GM18505 (cell line): ENCODE measurements around the gene DDN.

ENCODE experiments used
- ATAC-seq: cut with Tn5 transposase; IDR thresholded peaks from one replicate; pipeline ENCODE4 v1.9.1; 2021; ENCODE audit not compliant: unreplicated experiment
- POLR2A ChIP-seq: IDR thresholded peaks from 4 replicates; pipeline ENCODE4 v1.6.1; 2011; ENCODE audit warnings: borderline replicate concordance; ENCODE audit not compliant: insufficient read depth, insufficient read length; ENCODE audit errors: extremely low read depth

Gene DDN

DNA sequence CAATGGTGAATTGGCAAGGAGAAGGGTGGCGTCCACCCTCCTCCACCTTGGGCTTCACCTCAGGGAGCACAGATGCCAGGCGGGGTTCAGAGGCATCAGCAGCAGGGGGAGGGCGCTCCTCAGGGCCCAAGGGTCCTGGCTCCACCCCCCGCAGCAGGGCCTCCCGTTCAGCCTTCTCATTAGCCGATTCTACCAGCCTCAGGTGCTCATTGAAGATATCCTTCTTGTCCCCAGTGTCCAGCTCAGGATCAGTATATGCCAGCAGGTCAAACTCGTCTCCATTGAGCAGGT is 38.7 kb upstream of the DDN start:
- no peak for TF ChIP-seq POLR2A
- no peak for ATAC-seq

DNA sequence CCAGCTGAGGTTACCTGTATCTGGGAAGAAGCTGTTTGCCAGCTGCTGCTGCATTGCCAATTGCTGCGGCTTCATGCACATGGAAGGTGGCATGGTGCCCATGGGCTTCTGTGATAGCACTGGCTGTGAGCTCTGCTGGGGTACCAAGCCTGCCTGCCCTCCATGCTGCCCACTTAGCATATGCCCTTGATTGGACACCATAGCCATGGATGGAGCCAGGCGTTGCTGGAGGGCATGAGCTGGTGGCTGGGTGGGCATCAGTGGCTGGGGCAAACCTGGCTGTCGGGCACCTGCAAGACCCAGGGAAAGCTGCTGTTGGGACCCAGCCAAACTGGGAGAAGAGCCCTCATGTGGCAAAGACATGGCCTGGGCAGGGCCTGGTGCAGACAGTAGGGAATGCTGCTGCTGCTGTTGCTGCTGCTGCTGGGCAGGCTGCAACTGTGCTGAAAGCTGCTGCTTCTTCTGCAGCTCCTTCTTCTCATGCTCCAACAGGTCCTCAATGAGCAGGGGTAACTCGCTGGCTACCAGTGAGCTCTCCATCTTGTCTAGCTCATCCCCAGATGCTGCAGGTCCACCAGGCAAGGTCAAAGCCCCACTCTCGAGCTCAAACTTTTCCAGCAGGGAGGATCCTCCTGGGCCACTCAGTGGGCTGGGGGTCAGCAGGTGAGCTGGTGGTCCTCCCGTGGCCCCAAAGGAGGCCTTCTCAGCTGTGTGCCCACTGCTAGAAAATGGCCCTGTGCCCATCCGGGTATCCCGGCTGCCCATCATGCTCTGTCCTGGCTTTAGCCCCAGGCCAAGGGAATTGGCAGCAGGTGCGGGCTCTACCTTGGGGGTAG is 38.2 kb upstream of the DDN start:
- no peak for ATAC-seq

DNA sequence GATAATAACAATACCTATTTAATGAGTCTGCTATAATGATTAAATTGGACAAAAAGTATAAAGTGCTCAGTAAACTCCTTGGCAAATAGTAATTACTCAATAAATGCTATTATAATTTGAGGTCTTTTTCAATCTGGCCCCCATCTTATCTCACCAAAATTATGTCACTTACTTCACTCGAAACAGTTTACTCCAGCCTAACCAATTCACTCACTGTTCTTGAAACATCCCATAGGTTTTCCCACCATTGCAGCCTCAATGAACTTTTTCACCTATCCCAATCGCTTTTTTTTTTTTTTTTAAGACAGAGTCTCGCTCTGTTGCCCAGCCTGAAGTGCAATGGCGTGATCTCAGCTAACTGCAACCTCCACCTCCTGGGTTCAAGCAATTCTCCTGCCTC is 36.9 kb upstream of the DDN start:
- TF ChIP-seq POLR2A: no peak
- no peak for ATAC-seq

More for the DNA sequence above, 38.2 kb upstream of the DDN start:
- no peak for TF ChIP-seq POLR2A

DNA sequence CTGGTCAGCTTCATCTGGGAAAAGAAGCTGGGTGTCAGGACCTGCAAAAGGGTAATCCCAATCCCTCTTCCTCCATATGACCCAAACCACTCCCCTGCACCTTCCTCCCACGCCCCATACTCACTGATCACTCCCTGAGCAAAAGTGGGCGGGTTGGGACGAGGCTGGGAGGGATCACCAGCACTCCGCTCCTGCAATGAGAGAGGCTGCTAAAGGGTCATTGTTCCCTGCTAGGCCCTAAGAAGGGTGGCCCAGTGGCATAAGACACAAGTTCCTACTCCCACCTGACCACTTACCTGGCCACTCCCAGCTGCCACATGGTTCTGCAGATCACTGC is 35.1 kb upstream of the DDN start:
- ATAC-seq: no peak
- no peak for TF ChIP-seq POLR2A

DNA sequence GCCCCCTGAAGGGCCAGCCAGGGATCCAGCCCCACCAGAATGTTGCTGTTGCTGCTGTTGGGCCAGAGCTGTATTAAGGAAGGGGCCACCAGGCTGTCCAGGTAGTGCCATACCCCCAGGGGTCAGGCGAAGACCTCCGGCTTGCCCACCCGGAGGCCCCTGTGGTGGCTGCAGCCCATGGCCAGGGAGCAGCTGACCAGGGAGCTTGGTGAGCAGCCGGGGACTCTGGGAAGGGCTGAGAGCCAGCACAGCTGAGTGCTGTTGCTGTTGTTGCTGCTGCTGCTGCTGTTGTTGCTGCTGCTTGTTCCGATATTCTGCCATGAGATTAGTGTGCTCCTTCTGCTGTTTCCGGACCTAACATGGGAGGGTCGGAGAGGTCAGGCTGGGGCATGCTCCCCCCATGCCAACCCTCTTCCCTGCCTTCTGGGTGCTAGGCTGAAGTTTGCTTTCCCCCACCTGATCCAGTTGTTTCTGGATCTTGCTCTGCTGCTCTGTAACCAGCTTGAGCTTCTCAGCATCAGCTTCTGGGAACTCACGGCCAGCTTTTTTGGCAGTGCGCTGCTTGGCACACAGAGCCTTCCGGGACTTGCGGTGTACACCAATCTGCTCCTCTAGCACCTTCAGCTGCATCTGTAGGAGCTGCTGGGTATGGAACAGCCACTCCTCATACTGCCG is 34.6 kb upstream of the DDN start:
- no peak for ATAC-seq
- peak; percentile 13 for TF ChIP-seq POLR2A

DNA sequence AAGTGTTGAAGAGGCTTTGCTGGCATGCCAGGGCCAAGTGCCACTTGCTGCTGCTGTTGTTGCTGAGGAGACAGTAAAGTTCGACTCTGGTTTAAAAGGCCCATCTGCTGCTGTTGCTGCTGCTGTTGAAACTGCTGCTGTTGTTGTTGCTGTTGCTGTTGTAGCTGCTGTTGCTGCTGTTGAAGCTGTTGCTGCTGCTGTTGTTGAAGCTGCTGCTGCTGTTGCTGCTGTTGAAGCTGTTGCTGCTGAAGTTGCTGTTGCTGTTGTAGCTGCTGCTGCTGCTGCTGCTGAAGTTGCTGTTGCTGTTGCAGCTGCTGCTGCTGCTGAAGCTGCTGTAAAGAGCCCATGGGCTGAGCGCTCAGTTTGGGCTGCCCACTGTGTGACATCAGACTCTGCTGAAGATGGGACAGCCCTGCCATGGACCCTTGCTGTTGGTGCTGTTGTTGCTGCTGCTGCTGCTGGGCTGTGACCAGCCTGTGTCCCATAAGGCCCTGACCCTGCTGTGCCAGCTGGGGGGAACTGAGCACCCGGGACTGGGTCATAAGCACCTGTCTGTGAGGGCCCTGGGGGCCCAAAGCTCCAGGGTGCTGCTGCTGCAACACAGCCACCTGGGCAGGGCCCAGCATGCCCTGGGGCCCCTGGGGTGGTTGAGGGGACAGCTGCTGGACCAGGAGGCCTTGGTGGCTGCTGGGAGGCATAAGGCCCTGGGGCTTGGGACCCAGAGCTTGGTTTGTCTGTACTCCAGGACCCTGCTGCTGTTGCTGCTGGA is 33.7 kb upstream of the DDN start:
- no peak for ATAC-seq
- no peak for TF ChIP-seq POLR2A

DNA sequence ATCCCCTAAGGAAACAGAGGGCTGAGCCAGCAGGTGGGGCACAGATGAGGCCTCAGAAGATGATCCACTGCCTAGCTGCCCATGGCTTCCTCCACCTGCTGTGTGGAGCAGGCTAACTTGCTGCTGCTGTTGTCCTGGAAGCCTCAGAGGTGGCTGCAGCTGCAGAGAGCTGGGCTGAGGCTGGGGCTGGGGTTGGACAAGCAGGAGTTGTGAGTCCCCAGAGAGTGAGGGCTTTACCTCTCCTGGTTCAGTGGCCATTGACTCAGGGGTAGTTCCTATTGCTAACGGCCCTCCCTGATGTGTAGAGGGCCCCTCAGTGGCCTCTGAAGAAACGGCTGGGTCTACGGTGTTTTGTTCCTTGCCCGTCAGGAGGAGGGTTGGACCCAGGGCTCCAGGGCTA is 33.1 kb upstream of the DDN start:
- TF ChIP-seq POLR2A: no peak

DNA sequence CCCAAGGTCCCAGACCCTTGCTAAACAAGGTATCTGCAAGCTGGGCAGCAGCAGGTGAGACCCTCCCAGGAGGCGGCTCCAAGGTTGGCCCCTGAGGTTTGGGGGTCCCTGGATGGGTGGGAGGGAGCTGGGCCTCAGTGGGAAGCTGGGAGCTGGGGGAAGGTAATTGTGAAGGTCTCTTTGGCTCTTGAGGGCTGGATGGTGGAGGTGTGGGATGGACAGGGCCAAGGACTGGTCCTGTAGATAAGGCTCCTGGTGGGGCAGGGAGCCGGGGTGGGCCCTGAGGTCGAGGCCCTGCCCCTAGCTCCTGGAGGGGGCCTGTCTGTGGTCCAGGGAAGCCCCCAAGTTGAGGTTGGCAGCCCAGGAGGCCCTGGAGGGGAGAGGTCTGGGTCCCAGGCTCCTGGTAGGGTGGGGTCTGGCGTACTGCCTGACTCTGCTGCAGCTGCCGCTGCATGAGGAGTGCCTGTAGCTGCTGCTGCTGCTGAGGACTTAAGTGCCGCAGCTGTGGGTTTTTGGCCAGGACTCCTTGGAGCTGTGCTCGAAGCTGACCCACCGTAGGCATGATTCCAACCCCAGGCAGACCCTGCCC is 32.5 kb upstream of the DDN start:
- peak; percentile 15 for TF ChIP-seq POLR2A
- ATAC-seq: no peak

More for the DNA sequence above, 33.1 kb upstream of the DDN start:
- ATAC-seq: no peak

DNA sequence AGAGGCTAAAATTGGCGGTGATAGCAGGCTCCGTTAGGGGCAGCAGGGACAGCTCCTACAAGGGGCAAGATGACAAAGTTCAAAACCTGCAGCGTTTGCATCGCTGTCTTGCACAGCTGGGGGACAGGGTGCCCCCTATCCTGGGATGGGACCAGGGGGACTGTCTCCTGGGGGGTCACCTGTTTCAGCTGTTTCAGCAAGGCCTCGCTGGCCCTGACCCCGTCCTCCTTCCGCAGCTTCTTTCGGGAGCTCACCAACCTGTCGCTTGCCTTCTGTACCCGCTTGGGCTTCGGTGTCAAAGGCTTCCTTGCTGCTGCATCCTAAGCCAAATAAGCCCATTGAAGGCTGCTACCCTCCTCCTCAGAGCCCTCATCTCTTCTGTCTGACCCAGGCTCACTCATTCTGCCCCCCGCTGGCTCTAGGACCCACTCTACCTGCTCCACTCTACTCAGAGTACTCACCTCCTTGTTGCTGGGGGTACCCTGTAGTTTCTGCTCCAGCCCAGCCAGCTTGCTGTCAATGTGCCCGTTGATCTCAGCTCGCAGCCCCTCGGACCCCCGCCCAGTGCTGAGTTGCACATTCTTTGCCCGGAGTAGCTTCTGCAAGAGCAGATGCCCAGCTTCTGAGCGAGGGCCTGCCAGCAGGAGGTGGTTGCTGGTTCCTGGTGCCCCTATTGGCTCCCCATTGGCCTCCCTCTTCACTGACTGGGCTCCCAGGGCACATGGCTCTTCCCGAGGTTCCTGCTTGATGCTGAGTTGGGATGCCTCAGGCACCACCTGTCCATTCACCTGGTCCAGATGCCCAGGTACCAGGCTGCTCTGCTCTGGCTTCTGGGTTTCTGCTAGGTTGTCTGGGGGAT is 31.8 kb upstream of the DDN start:
- ATAC-seq: no peak
- no peak for TF ChIP-seq POLR2A

DNA sequence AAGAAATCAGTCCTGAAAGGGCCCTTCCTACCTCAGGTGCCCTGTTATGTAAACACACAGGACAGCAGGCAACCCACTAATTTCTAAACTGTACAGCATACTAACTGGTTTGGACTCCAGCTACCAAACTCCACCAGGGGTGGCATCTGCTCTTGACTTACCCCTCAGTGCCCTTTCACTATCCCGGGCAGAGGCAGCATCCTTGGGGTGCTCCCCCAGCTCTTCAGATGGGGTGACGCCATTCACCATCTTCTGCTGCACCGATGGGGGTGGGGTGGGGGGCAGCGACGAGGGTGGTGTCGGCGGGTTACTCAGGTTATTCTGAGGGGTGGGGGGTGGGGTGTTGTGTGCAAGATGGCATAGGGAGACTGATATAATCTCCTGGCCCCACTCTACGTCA is 30.9 kb upstream of the DDN start:
- TF ChIP-seq POLR2A: no peak
- no peak for ATAC-seq

DNA sequence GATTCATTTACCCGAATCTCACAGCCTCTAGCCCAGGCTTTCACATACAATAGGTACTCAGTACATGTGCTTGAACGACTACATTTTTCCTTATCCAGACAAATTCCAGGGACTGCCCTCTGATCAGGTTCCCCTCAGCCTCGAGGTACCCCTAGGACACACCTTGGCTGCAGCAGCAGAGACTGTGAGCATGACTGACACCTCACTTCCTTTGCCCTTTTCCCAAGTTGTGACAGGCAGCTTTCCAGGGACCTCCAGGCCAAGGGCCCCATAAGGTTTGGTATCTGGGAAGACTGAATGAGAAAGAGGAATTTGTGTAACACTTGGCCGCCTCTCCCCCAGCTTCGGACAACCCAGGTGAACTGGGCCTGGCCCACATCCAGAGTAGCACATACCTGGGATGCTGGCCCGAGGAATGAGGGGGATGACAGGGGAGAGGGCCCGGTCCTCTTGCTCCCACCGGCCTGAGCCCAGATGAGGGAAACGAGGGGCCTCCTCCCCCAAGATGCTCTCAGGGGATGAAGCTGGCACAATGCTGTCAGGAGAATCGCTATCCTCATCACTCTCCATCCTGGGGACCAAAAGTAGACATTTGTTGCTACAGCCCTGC is 29.6 kb upstream of the DDN start:
- ATAC-seq: no peak
- no peak for TF ChIP-seq POLR2A

DNA sequence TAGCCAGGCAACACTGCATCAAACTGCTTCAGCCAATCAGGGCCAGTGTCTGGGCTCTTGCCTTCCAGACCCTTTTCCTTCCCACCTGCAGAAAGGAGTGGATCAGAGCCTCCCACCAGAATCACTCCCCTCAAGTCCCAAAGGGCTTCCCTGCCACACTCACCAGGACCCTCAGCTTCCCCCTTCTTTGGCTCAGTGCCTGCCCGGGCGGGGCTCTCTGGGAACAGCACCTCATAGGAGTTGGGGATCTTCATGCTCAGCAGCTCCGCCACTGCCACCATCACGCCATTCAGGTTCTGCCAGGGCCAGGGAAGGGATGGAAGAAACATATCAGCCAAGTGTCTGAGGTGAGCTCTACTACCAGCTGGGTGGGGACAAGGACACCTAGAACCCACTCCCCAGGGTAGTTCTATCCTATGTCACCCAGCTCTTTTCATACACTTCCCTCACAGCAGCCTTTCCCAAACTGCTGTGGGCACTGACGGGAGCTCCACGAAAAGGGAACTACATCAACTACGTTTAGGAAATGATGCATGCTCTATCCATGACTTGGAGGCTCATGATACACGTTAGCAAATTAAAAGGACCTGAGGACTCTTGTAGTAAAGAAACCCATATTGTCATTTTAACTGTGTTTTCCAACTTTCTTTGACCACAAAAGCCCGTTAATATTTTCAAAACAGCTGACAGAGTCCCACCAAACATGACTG is 28.8 kb upstream of the DDN start:
- ATAC-seq: no peak
- TF ChIP-seq POLR2A: no peak
